ENCODE data around the gene AFAP1. TPM values are rescaled to one million over a fixed set of nuclear protein-coding genes. Genes with fewer than 3 reads are reported as not detected.

The AFAP1 gene
- total RNA-seq, 4 donors from 2014 or later = 8.3 to 27.1 (median 11.1) TPM

GRCh38 chr4:7744142-7744804 lies 195.4 kb downstream of the AFAP1 start:
- TF ChIP-seq POLR2A (IDR thresholded peaks at IDR 0.05) (no peak), CTCF (IDR thresholded peaks at IDR 0.05) (no peak), EP300 (IDR thresholded peaks at IDR 0.05) (no peak)
- no peaks in the 10 kb centered on the region for H3K9me3 ChIP-seq
- no peaks in the 10 kb centered on the region for H3K36me3 ChIP-seq
- WGBS = 78% methylated on average over 16 of the region's 16 CpGs
- no peak overlapping the region for H3K4me3 ChIP-seq
- H3K27me3 ChIP-seq = no peaks in the 10 kb centered on the region
- H3K4me1 ChIP-seq = no peaks in the 10 kb centered on the region
- no peak overlapping the region for H3K27ac ChIP-seq
- no peak for DNase-seq (ENCODE audit: low spot score in 2 of 2)

DNA sequence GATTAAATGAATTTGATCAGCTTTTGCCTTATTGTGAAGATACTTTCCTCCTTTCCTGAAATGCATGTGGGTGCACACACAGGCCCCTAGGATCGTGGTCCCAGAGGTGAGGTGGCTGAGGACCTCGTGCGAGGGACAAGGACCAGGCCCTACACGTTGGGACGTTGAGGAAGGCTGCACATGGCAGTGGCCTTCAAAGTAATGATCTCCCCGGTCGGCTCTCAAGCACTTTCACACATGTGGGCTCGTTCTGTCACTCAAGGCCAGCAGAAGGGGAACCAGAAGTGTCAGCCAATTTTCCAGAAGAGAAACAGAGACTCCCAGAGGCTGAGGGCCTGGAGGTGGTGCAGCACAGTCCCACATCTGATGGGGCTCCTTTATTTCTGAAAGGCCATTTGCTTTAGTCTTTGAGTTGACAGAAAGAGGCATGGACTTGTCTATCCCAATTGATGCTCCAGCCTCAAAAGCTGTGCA lies 196.8 kb downstream of the AFAP1 start:
- TF ChIP-seq POLR2A (IDR thresholded peaks at IDR 0.05) = no peak
- no peak for TF ChIP-seq EP300 (IDR thresholded peaks at IDR 0.05)
- no peak for TF ChIP-seq CTCF (IDR thresholded peaks at IDR 0.05)
- TF ChIP-seq POLR2AphosphoS5 (IDR thresholded peaks at IDR 0.05) = no peak
- Histone ChIP-seq H3K9me3 (no peaks in the 10 kb centered on the region), H3K27ac (no peak overlapping the region), H3K27me3 (no peaks in the 10 kb centered on the region), H3K4me3 (no peak overlapping the region), H3K36me3 (no peaks in the 10 kb centered on the region), H3K4me1 (no peaks in the 10 kb centered on the region)
- 73% methylated on average over 8 of the region's 8 CpGs for WGBS
- no peak for DNase-seq (ENCODE audit: low spot score in 2 of 2)

DNA sequence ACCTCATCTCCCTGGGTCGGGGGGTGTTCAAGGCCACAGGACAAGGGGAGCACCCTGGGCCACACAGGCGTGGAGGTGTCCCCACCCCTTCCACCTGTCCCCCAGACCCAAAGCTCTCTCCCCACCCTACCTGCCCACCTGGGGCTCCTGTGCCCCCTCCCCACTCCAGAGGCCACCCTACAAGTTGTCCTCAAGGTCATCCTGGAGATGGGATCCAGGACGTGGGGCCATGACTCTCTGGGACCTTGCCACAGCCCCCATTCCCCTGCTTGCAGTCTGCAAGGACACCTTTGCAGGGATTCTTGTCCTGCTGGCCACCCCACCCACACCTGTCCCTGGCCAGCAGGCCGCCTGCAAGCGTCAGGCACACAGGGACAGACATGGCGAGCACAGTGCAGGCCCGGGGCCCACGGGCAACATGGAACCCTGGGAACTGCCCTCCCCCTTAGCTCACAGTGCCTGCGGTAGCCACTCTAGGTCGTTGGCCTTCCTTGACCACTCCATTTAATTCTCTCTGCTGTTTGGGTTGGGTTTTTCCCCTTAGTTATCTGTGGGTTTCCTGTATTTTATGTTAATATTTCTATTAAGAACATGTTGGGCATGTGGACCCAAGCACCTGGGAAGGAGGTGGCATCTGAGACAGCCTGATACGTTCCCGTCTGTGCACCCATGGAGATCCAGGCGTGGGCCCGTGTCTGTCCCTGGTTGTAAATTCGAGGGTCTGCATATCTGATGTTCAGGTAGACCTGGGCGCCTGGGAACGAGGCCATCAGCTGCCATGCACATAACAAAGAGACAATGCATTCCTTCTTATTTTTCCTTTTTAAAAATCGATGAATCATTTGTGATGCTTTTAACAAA lies 197.5 kb downstream of the AFAP1 start:
- no peak for DNase-seq (ENCODE audit: low spot score in 2 of 2)
- Histone ChIP-seq H3K9me3 (no peaks in the 10 kb centered on the region), H3K36me3 (no peaks in the 10 kb centered on the region), H3K4me1 (no peaks in the 10 kb centered on the region), H3K27ac (no peak overlapping the region), H3K4me3 (no peak overlapping the region), H3K27me3 (no peaks in the 10 kb centered on the region)
- 88% methylated on average over 18 of the region's 18 CpGs for WGBS
- TF ChIP-seq EP300 (IDR thresholded peaks at IDR 0.05) (no peak), CTCF (IDR thresholded peaks at IDR 0.05) (no peak), POLR2AphosphoS5 (IDR thresholded peaks at IDR 0.05) (no peak), POLR2A (IDR thresholded peaks at IDR 0.05) (no peak)

DNA sequence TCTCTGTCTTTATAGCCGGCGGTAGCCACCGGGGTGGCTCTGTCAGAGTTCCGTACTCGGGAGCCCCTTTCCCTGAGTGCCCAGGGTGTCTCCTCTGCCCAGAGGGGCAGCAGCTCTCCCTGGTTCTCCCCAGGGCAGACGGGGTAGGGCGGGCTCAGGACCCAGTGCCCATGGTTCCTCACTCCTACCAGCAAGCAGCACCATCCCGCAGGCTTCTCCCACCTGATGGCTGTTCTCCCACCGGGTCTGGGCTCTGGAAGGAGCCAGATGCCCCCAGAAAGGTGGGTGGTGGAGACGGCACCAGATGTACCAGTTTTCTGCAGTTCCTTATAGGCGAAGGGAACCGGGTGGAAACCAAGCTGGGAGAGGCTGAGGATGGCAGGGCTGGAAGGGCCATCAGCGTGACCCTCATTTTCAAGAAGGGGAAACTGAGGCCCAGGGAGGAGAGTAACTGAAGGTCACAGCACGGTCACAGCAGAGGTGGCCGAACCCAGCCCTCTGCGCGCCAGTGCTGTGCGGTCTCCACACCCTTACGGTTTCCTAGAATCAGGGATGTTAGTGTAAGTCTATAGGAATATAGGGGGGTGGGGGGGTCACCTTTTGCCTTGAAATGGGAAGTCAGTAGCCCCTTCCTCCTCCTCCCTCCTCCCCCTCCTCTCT lies 198.7 kb downstream of the AFAP1 start:
- DNase-seq (ENCODE audit: low spot score in 2 of 2) = no peak
- Histone ChIP-seq H3K36me3 (no peaks in the 10 kb centered on the region), H3K27me3 (no peaks in the 10 kb centered on the region), H3K4me3 (no peak overlapping the region), H3K4me1 (no peaks in the 10 kb centered on the region), H3K27ac (no peak overlapping the region), H3K9me3 (no peaks in the 10 kb centered on the region)
- 92% methylated on average over 7 of the region's 19 CpGs for WGBS
- no peak for TF ChIP-seq POLR2A (IDR thresholded peaks at IDR 0.05)
- no peak for TF ChIP-seq CTCF (IDR thresholded peaks at IDR 0.05)
- TF ChIP-seq EP300 (IDR thresholded peaks at IDR 0.05) = no peak
- TF ChIP-seq POLR2AphosphoS5 (IDR thresholded peaks at IDR 0.05) = no peak
